Kidney (tissue), 14 donors: ENCODE measurements around the gene DNAJC16. TPM values are rescaled to one million over a fixed set of nuclear protein-coding genes. Genes with fewer than 3 reads are reported as not detected.

Experiments
- DNase-seq, 5 donors: peaks; one replicate each; pipeline ENCODE4 v3.0.0-alpha.2; 2013 to 2020
- FAIRE-seq: peaks from 2 replicates; lab custom pipeline; 2012; peaks lifted over from hg19 to GRCh38; lab: Jason Lieb, UNC
- H3K27ac ChIP-seq, 2 donors: one replicate each; pipeline ENCODE4 v1.7.0; 2013; ENCODE audit warnings: low read depth in 2 of 2, low read length in 2 of 2, inconsistent platforms in 1 of 2
- H3K27me3 ChIP-seq: one replicate; pipeline ENCODE4 v1.7.1; 2013; ENCODE audit warnings: low read length, inconsistent platforms; ENCODE audit not compliant: control insufficient read depth, insufficient read depth
- H3K36me3 ChIP-seq, 3 donors: one replicate each; pipeline versions ENCODE4 v1.7.0 to v1.7.1; 2013; ENCODE audit warnings: low read length in 3 of 3, control low read depth in 1 of 3, inconsistent platforms in 1 of 3; ENCODE audit not compliant: insufficient read depth in 3 of 3, control insufficient read depth in 2 of 3
- H3K4me1 ChIP-seq, 3 donors: one replicate each; pipeline versions ENCODE4 v1.7.0 to v1.7.1; 2013; ENCODE audit warnings: low read length in 3 of 3, inconsistent platforms in 1 of 3, low read depth in 1 of 3; ENCODE audit not compliant: control insufficient read depth in 2 of 3, insufficient read depth in 2 of 3
- H3K4me3 ChIP-seq, 3 donors: one replicate each; pipeline versions ENCODE4 v1.7.0 to v1.8.1; 2013; ENCODE audit warnings: low read length in 3 of 3, control low read depth in 1 of 3, inconsistent platforms in 1 of 3
- H3K9ac ChIP-seq, 3 donors: one replicate each; pipeline versions ENCODE4 v1.7.0 to v1.7.1; 2013; ENCODE audit warnings: low read length in 3 of 3, control low read depth in 1 of 3, inconsistent platforms in 1 of 3
- H3K9me3 ChIP-seq, 3 donors: one replicate each; pipeline versions ENCODE4 v1.7.0 to v1.7.1; 2013; ENCODE audit warnings: low read length in 3 of 3, control low read depth in 1 of 3, inconsistent platforms in 1 of 3; ENCODE audit not compliant: control insufficient read depth in 2 of 3, insufficient read depth in 1 of 3
- CTCF ChIP-seq: IDR thresholded peaks from 3 replicates; pipeline ENCODE4 v1.5.1; 2012; ENCODE audit warnings: mild to moderate bottlenecking, moderate library complexity, borderline replicate concordance; ENCODE audit not compliant: insufficient read depth; ENCODE audit errors: extremely low read depth
- intact Hi-C: fragments of 100-400 bp; cut with DNase I; formaldehyde crosslinking; loops from one replicate; pipeline ENCODE4 v1.11.1; 2022
- polyA plus RNA-seq: library from polyadenylated mRNA; stranded (reverse); fragments of 350-450 nt; fragmentation: Illumina TruSeq; extraction: RNeasy Lipid Tissue Mini Kit (QIAGEN cat#74804); gene quantifications from one replicate; pipeline ENCODE4 v1.2.3, GENCODE V29; 2014; ENCODE audit warnings: low read depth, low replicate concordance; ENCODE audit not compliant: insufficient read depth
- total RNA-seq: library from RNA; stranded (reverse); fragmentation: NEBNext Ultra II Directional; extraction: Animal tissue kit (Norgen Biotek cat#: 25700); gene quantifications from one replicate; pipeline ENCODE4 v1.2.1, GENCODE V29; 2021
- donor health status: control.
- donor health status: control.
- donor health status: control.
- donor health status: control.
- donor health status: control.
- donor health status: DM: yes; HTN: yes; CAD: no.
- donor health status: Normal renal cell carcinoma (clear cell type).

The DNAJC16 gene
- total and polyA plus RNA-seq, 2 donors from 2014 or later, result 7.6 to 30.1 TPM

GRCh38 chr1:15531682-15532081 lies 5.0 kb downstream of the DNAJC16 start:
- FAIRE-seq, result no peak
- intact Hi-C loops, result no loop called here
- H3K36me3 ChIP-seq, result peaks cover 0 to 10% (median 10%) of the 10 kb centered on the region in 3 donors

GRCh38 chr1:15538771-15539170 lies 12.1 kb downstream of the DNAJC16 start:
- Histone ChIP-seq H3K4me1 (no peaks in the 10 kb centered on the region), H3K9ac (no peak overlapping the region), H3K27me3 (no peaks in the 10 kb centered on the region), H3K9me3 (no peaks in the 10 kb centered on the region), H3K4me3 (no peak overlapping the region), H3K27ac (no peak overlapping the region), H3K36me3 (peaks cover 8 to 35% (median 29%) of the 10 kb centered on the region in 3 donors)
- FAIRE-seq, result no peak
- peak in 1 of 5 donors; percentile 13 for DNase-seq
- intact Hi-C loops, result no loop called here
- no peak for TF ChIP-seq CTCF

More at GRCh38 chr1:15531682-15532081, 5.0 kb downstream of the DNAJC16 start:
- Histone ChIP-seq H3K4me3 (no peak overlapping the region), H3K4me1 (peaks cover 0 to 7% (median 0%) of the 10 kb centered on the region in 3 donors), H3K9me3 (no peaks in the 10 kb centered on the region), H3K27ac (no peak overlapping the region), H3K27me3 (no peaks in the 10 kb centered on the region), H3K9ac (no peak overlapping the region)
- no peak for TF ChIP-seq CTCF
- no peak for DNase-seq

- intact Hi-C loops, result no loop called here
- Histone ChIP-seq H3K9me3 (no peaks in the 10 kb centered on the region), H3K9ac (no peak overlapping the region), H3K27ac (no peak overlapping the region), H3K27me3 (no peaks in the 10 kb centered on the region), H3K4me1 (no peaks in the 10 kb centered on the region), H3K4me3 (no peak overlapping the region), H3K36me3 (peaks cover 8 to 44% (median 26%) of the 10 kb centered on the region in 3 donors)
- DNase-seq, result no peak
- no peak for TF ChIP-seq CTCF
- FAIRE-seq, result no peak
Measured at GRCh38 chr1:15540186-15540585, 13.5 kb downstream of the DNAJC16 start.

GRCh38 chr1:15541231-15541792 lies 14.7 kb downstream of the DNAJC16 start:
- Histone ChIP-seq H3K27ac (no peak overlapping the region), H3K4me3 (no peak overlapping the region), H3K9ac (no peak overlapping the region), H3K9me3 (no peaks in the 10 kb centered on the region), H3K27me3 (no peaks in the 10 kb centered on the region), H3K36me3 (peaks cover 8 to 43% (median 25%) of the 10 kb centered on the region in 3 donors), H3K4me1 (no peaks in the 10 kb centered on the region)
- FAIRE-seq (no peak), DNase-seq (no peak)
- intact Hi-C loops, result no loop called here
- no peak for TF ChIP-seq CTCF
